DMS114 treated with DMSO at 0.1 percent for 48 hours (cell line): ENCODE measurements around the gene LRRFIP2.
"Not testable (repeated sequence)": the region's sequence is repeated elsewhere in the genome, so short reads cannot be mapped to it uniquely, and the experiment has no call there.

Experiments
- DNase-seq: peaks from one replicate; lab custom pipeline; 2025; ENCODE audit not compliant: unreplicated experiment; lab: John Stamatoyannopoulos, UW

The LRRFIP2 gene

GRCh38 chr3:37072892-37073291 is 101.5 kb downstream of the LRRFIP2 start:
- DNase-seq: no peak

GRCh38 chr3:37071921-37072320 is 102.5 kb downstream of the LRRFIP2 start:
- DNase-seq: no peak

- DNase-seq: no peak
Measured at GRCh38 chr3:37068031-37068430, 106.4 kb downstream of the LRRFIP2 start.

- DNase-seq: no peak
Measured at GRCh38 chr3:37067577-37067976, 106.8 kb downstream of the LRRFIP2 start.

GRCh38 chr3:37064747-37065146 is 109.6 kb downstream of the LRRFIP2 start:
- DNase-seq: no peak

- DNase-seq: no peak
Measured at GRCh38 chr3:37058117-37058516, 116.3 kb downstream of the LRRFIP2 start.

GRCh38 chr3:37056826-37057225 is 117.6 kb downstream of the LRRFIP2 start:
- DNase-seq: no peak

GRCh38 chr3:37055077-37055476 is 119.3 kb downstream of the LRRFIP2 start:
- not testable (repeated sequence) for DNase-seq

- no peak for DNase-seq
Measured at GRCh38 chr3:37054370-37054769, 120.0 kb downstream of the LRRFIP2 start.

GRCh38 chr3:37053753-37054152 is 120.6 kb downstream of the LRRFIP2 start:
- DNase-seq: no peak

GRCh38 chr3:37053337-37053736 is 121.0 kb downstream of the LRRFIP2 start:
- DNase-seq: no peak

- no peak for DNase-seq
Measured at GRCh38 chr3:37052860-37053259, 121.5 kb downstream of the LRRFIP2 start.

- DNase-seq: no peak
Measured at GRCh38 chr3:37050282-37050681, 124.1 kb downstream of the LRRFIP2 start.

GRCh38 chr3:37042712-37043111 is 131.7 kb downstream of the LRRFIP2 start:
- DNase-seq: not testable (repeated sequence)

GRCh38 chr3:37041546-37042195 is 132.7 kb downstream of the LRRFIP2 start:
- no peak for DNase-seq

- no peak for DNase-seq
Measured at GRCh38 chr3:37040231-37040630, 134.2 kb downstream of the LRRFIP2 start.

- DNase-seq: no peak
Measured at GRCh38 chr3:37039161-37039846, 135.1 kb downstream of the LRRFIP2 start.

GRCh38 chr3:37037352-37037751 is 137.0 kb downstream of the LRRFIP2 start:
- DNase-seq: no peak

GRCh38 chr3:37032961-37033360 is 141.4 kb downstream of the LRRFIP2 start:
- DNase-seq: no peak

GRCh38 chr3:37031096-37031682 is 143.2 kb downstream of the LRRFIP2 start:
- no peak for DNase-seq

GRCh38 chr3:37030588-37030987 is 143.8 kb downstream of the LRRFIP2 start:
- no peak for DNase-seq

- DNase-seq: no peak
Measured at GRCh38 chr3:37029516-37030163, 144.7 kb downstream of the LRRFIP2 start.
